Right lobe of liver (tissue), 4 donors: ENCODE data around the gene CELA2A.

ENCODE experiments used
- POLR2A ChIP-seq: fragments of 450-650 bp; IDR thresholded peaks from one replicate; pipeline ENCODE4 v1.6.1; 2017; ENCODE audit warnings: antibody characterized with exemption, mild to moderate bottlenecking
- TF ChIP-seq, protein P1 (sequence below), 4 donors: fragments of 200-600 bp in 3 of 4; fragments of 450-650 bp in 1 of 4; IDR thresholded peaks; one replicate each; pipeline versions ENCODE4 v1.5.1 to v1.8.0; 2016 to 2022; ENCODE audit warnings: antibody characterized with exemption in 4 of 4, mild to moderate bottlenecking in 2 of 4
- donor health status: DM: no; HTN: no; CAD: no.
- donor health status: DM: no; HTN: no; CAD: no.
- donor health status: DM: no; HTN: yes; CAD: no.

DNA sequence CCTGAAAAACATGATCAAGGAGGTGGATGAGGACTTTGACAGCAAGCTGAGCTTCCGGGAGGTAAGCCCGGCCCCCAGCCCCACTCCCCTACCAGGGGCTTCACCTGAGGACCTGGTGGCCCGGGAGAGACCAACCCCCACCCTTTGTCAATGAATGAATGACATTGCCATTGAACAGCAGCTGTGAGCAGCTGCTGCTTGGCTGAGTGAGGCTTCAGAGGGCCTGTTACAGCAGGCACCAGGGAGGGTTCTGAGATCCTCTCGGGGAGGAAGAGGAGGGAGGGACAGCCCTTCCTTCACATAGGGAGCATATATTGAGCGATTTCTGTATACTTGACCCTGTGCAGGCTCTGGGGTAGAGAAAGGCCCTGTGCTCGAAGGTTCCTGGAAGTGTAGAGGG lies 30.6 kb upstream of the CELA2A start:
- TF ChIP-seq, protein P1, sequence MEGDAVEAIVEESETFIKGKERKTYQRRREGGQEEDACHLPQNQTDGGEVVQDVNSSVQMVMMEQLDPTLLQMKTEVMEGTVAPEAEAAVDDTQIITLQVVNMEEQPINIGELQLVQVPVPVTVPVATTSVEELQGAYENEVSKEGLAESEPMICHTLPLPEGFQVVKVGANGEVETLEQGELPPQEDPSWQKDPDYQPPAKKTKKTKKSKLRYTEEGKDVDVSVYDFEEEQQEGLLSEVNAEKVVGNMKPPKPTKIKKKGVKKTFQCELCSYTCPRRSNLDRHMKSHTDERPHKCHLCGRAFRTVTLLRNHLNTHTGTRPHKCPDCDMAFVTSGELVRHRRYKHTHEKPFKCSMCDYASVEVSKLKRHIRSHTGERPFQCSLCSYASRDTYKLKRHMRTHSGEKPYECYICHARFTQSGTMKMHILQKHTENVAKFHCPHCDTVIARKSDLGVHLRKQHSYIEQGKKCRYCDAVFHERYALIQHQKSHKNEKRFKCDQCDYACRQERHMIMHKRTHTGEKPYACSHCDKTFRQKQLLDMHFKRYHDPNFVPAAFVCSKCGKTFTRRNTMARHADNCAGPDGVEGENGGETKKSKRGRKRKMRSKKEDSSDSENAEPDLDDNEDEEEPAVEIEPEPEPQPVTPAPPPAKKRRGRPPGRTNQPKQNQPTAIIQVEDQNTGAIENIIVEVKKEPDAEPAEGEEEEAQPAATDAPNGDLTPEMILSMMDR (IDR thresholded peaks at IDR 0.05) = no peak
- TF ChIP-seq POLR2A = no peak
